Gastrocnemius medialis (tissue), 4 donors: ENCODE results near the gene ZNF627. TPM values are rescaled to one million over a fixed set of nuclear protein-coding genes. Genes with fewer than 3 reads are reported as not detected.
"Not testable (repeated sequence)": the region's sequence is repeated elsewhere in the genome, so short reads cannot be mapped to it uniquely, and the experiment has no call there.

Experiments
- ATAC-seq, 2 donors: fragments of 150-250 bp; one replicate each; pipeline ENCODE4 v1.9.1; 2016
- DNase-seq, 2 donors: peaks; one replicate each; pipeline ENCODE4 v3.0.0-alpha.2; 2019
- H3K27ac ChIP-seq, 4 donors: fragments of 200-600 bp; sonication (generic); 1 replicate in 1 of 4; 2 replicates in 3 of 4; pipeline ENCODE4 v1.5.1; 2016 to 2018; ENCODE audit warnings: mild to moderate bottlenecking in 2 of 4, moderate library complexity in 1 of 4
- H3K27me3 ChIP-seq, 3 donors: fragments of 200-600 bp; sonication (generic) in 2 of 3; 1 replicate in 1 of 3; 2 replicates in 2 of 3; pipeline versions ENCODE4 v1.5.1 to v1.6.0; 2016 to 2019; ENCODE audit warnings: mild to moderate bottlenecking in 1 of 3, moderate library complexity in 1 of 3
- H3K36me3 ChIP-seq, 2 donors: fragments of 200-600 bp; sonication (generic) in 1 of 2; one replicate each; pipeline ENCODE4 v1.5.1; 2017 to 2018
- H3K4me1 ChIP-seq, 2 donors: fragments of 200-600 bp; sonication (generic) in 1 of 2; one replicate each; pipeline ENCODE4 v1.5.1; 2016 to 2017; ENCODE audit warnings: mild to moderate bottlenecking in 2 of 2
- H3K4me3 ChIP-seq, 4 donors: fragments of 200-600 bp; sonication (generic) in 3 of 4; 1 replicate in 1 of 4; 2 replicates in 3 of 4; pipeline ENCODE4 v1.5.1; 2016 to 2019; ENCODE audit warnings: mild to moderate bottlenecking in 2 of 4
- H3K9me3 ChIP-seq, 3 donors: fragments of 200-600 bp; sonication (generic) in 2 of 3; 1 replicate in 1 of 3; 2 replicates in 2 of 3; pipeline ENCODE4 v1.5.1; 2016 to 2019
- POLR2A ChIP-seq, 2 donors: fragments of 450-650 bp; IDR thresholded peaks; one replicate each; pipeline ENCODE4 v1.6.1; 2017; ENCODE audit warnings: antibody characterized with exemption in 2 of 2, mild to moderate bottlenecking in 2 of 2, moderate library complexity in 2 of 2
- in situ Hi-C, 4 donors: fragments of 200-750 bp; cut with MboI; loops; one replicate each; pipeline versions ENCODE4 v1.15.0 to v1.8.0; 2017; ENCODE audit warnings: low sequenced_read_pairs in 4 of 4
- intact Hi-C: fragments of 100-400 bp; cut with DNase I; formaldehyde crosslinking; loops from one replicate; pipeline ENCODE4 v1.15.1; 2023; ENCODE audit warnings: low total_unique reads
- total RNA-seq, 4 donors: library from RNA; depleted of rRNA; stranded (reverse); fragments of >200 nt; gene quantifications; one replicate each; pipeline versions ENCODE4 v1.1.0 to v1.2.3, GENCODE V29; 2016
- TF ChIP-seq, protein P1 (sequence below), 5 experiments: fragments of 450-650 bp in 3 of 5; fragments of 200-600 bp in 2 of 5; sonication (generic) in 2 of 5; IDR thresholded peaks in 4 of 5; conservative IDR thresholded peaks in 1 of 5; 1 replicate in 4 of 5; 2 replicates in 1 of 5; pipeline ENCODE4 v1.5.1; 2016 to 2019; ENCODE audit warnings: antibody characterized with exemption in 5 of 5, mild to moderate bottlenecking in 3 of 5, moderate library complexity in 3 of 5

ZNF627 gene
- total RNA-seq, 4 donors from 2014 or later, result 2.3 to 4.5 (median 3.7) TPM

- in situ Hi-C loops, result no loop called here
Observed at GRCh38 chr19:11566164-11566563, 31.1 kb upstream of the ZNF627 start.

GRCh38 chr19:11570039-11570462, 27.2 kb upstream of the ZNF627 start:
- TF ChIP-seq POLR2A (IDR thresholded peaks at IDR 0.05), result no peak
- TF ChIP-seq, protein P1, sequence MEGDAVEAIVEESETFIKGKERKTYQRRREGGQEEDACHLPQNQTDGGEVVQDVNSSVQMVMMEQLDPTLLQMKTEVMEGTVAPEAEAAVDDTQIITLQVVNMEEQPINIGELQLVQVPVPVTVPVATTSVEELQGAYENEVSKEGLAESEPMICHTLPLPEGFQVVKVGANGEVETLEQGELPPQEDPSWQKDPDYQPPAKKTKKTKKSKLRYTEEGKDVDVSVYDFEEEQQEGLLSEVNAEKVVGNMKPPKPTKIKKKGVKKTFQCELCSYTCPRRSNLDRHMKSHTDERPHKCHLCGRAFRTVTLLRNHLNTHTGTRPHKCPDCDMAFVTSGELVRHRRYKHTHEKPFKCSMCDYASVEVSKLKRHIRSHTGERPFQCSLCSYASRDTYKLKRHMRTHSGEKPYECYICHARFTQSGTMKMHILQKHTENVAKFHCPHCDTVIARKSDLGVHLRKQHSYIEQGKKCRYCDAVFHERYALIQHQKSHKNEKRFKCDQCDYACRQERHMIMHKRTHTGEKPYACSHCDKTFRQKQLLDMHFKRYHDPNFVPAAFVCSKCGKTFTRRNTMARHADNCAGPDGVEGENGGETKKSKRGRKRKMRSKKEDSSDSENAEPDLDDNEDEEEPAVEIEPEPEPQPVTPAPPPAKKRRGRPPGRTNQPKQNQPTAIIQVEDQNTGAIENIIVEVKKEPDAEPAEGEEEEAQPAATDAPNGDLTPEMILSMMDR (IDR thresholded peaks at IDR 0.05 in 4 of 5, conservative IDR thresholded peaks at IDR 0.05 in 1 of 5), result no peak
- in situ Hi-C loops, result no loop called here

More at GRCh38 chr19:11566164-11566563, 31.1 kb upstream of the ZNF627 start:
- no peak for TF ChIP-seq POLR2A (IDR thresholded peaks at IDR 0.05)
- TF ChIP-seq, protein P1 (IDR thresholded peaks at IDR 0.05 in 4 of 5, conservative IDR thresholded peaks at IDR 0.05 in 1 of 5), result no peak
- Histone ChIP-seq H3K36me3 (no peaks in the 10 kb centered on the region), H3K27me3 (no peaks in the 10 kb centered on the region), H3K27ac (no peak overlapping the region), H3K9me3 (no peaks in the 10 kb centered on the region), H3K4me1 (no peaks in the 10 kb centered on the region), H3K4me3 (no peak overlapping the region)
- intact Hi-C loops, result no loop called here
- no peak for ATAC-seq
- no peak for DNase-seq

DNA sequence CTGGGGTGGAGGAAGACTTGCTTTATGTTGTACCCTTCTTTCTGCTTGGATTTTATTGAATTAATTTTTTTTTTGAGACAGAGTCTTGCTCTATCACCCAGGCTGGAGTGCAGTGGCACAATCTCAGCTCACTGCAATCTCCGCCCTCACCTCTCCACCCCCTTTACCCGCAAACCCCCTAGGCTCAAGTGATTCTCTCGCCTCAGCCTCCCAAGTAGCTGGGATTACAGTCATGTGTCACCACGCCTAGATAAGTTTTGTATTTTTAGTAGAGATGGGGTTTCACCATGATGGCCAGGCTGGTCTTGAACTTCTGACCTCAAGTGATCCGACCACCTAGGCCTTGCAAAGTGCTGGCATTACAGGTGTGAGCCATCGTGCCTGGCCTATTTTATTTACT, 23.9 kb upstream of the ZNF627 start:
- DNase-seq, ATAC-seq, H3K4me3 ChIP-seq, H3K27me3 ChIP-seq, H3K9me3 ChIP-seq, H3K36me3 ChIP-seq, in situ Hi-C loops, H3K4me1 ChIP-seq, H3K27ac ChIP-seq, intact Hi-C loops: not testable (repeated sequence)

More at GRCh38 chr19:11570039-11570462, 27.2 kb upstream of the ZNF627 start:
- intact Hi-C loops, result no loop called here
- no peaks in the 10 kb centered on the region for H3K36me3 ChIP-seq
- no peak overlapping the region for H3K4me3 ChIP-seq
- ATAC-seq (no peak), DNase-seq (no peak)
- H3K9me3 ChIP-seq, result no peaks in the 10 kb centered on the region
- H3K4me1 ChIP-seq, result no peaks in the 10 kb centered on the region
- H3K27ac ChIP-seq, result no peak overlapping the region
- no peaks in the 10 kb centered on the region for H3K27me3 ChIP-seq

GRCh38 chr19:11573763-11574162, 23.5 kb upstream of the ZNF627 start:
- DNase-seq, in situ Hi-C loops, ATAC-seq, H3K9me3 ChIP-seq, H3K27me3 ChIP-seq, intact Hi-C loops, H3K27ac ChIP-seq, H3K36me3 ChIP-seq, H3K4me1 ChIP-seq, H3K4me3 ChIP-seq: not testable (repeated sequence)

GRCh38 chr19:11574689-11575088, 22.6 kb upstream of the ZNF627 start:
- no peak for TF ChIP-seq POLR2A (IDR thresholded peaks at IDR 0.05)
- TF ChIP-seq, protein P1 (IDR thresholded peaks at IDR 0.05 in 4 of 5, conservative IDR thresholded peaks at IDR 0.05 in 1 of 5), result no peak
- no peak overlapping the region for H3K27ac ChIP-seq
- no peak for ATAC-seq
- in situ Hi-C loops (loop anchor here in 1 of 4 donors (25.0 kb wide), 1 partner anchor 187 kb away; the partner anchor contains the start of gene EPOR), intact Hi-C loops (no loop called here)
- no peaks in the 10 kb centered on the region for H3K36me3 ChIP-seq
- no peaks in the 10 kb centered on the region for H3K9me3 ChIP-seq
- no peaks in the 10 kb centered on the region for H3K4me1 ChIP-seq
- DNase-seq, result no peak
- no peak overlapping the region for H3K4me3 ChIP-seq
- H3K27me3 ChIP-seq, result peaks cover 8 to 14% (median 11%) of the 10 kb centered on the region in 3 donors

DNA sequence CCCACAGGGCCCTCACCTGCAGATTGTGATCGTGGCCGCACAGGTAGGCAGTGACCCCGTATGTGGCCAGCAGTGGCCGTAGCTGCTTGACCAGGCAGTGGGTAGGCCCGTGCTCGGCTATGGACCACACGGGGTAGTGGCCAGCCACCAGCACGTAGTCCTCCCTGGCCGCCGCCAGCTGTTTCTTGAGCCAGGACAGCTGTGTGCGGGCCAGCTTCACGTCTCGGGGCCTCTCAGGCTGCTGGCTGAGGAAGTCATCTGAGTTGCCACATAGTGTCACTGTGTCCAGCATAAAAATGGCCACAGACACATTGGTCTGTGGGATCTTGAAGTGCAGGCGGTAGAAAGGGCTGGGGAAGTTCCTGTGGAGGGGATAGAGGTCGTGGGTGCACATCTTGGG, 21.1 kb upstream of the ZNF627 start:
- DNase-seq (no peak), ATAC-seq (no peak)
- no peaks in the 10 kb centered on the region for H3K36me3 ChIP-seq
- in situ Hi-C loops (loop anchor here in 1 of 4 donors (25.0 kb wide), 1 partner anchor 189 kb away; the partner anchor contains the start of gene EPOR), intact Hi-C loops (no loop called here)
- peaks cover 8 to 19% (median 15%) of the 10 kb centered on the region in 3 donors for H3K27me3 ChIP-seq
- H3K4me1 ChIP-seq, result no peaks in the 10 kb centered on the region
- no peak for TF ChIP-seq POLR2A (IDR thresholded peaks at IDR 0.05)
- TF ChIP-seq, protein P1 (IDR thresholded peaks at IDR 0.05 in 4 of 5, conservative IDR thresholded peaks at IDR 0.05 in 1 of 5), result no peak
- H3K27ac ChIP-seq, result no peak overlapping the region
- H3K4me3 ChIP-seq, result no peak overlapping the region
- no peaks in the 10 kb centered on the region for H3K9me3 ChIP-seq
